Right kidney (tissue), 1 donor: ENCODE measurements around the gene HNRNPUL1.
"Not testable (repeated sequence)": the region's sequence is repeated elsewhere in the genome, so short reads cannot be mapped to it uniquely, and the experiment has no call there.

Experiments
- DNase-seq: peaks from one replicate; pipeline ENCODE4 v3.0.0-alpha.2; 2016

HNRNPUL1 gene

GRCh38 chr19:41325947-41326706, 62.0 kb downstream of the HNRNPUL1 start:
- DNase-seq, result peak; percentile 63

- DNase-seq, result peak; percentile 48
These were observed 63.0 kb downstream of the HNRNPUL1 start for GRCh38 chr19:41327076-41327575.

- peak; percentile 60 for DNase-seq
These were observed 63.5 kb downstream of the HNRNPUL1 start for GRCh38 chr19:41327576-41328156.

- DNase-seq, result no peak
These were observed 64.1 kb downstream of the HNRNPUL1 start for GRCh38 chr19:41328157-41328841.

GRCh38 chr19:41328842-41329225, 64.7 kb downstream of the HNRNPUL1 start:
- no peak for DNase-seq

- no peak for DNase-seq
These were observed 66.3 kb downstream of the HNRNPUL1 start for GRCh38 chr19:41330481-41330880.

GRCh38 chr19:41330946-41331678, 66.9 kb downstream of the HNRNPUL1 start:
- no peak for DNase-seq

- no peak for DNase-seq
These were observed 67.8 kb downstream of the HNRNPUL1 start for GRCh38 chr19:41332000-41332399.

GRCh38 chr19:41332468-41332867, 68.3 kb downstream of the HNRNPUL1 start:
- DNase-seq, result no peak

- no peak for DNase-seq
These were observed 70.6 kb downstream of the HNRNPUL1 start for GRCh38 chr19:41334793-41335192.

GRCh38 chr19:41335467-41335866, 71.3 kb downstream of the HNRNPUL1 start:
- DNase-seq, result no peak

GRCh38 chr19:41339936-41340335, 75.8 kb downstream of the HNRNPUL1 start:
- DNase-seq, result no peak

GRCh38 chr19:41341669-41342490, 77.7 kb downstream of the HNRNPUL1 start:
- DNase-seq, result no peak

- no peak for DNase-seq
These were observed 80.0 kb downstream of the HNRNPUL1 start for GRCh38 chr19:41344162-41344561.

GRCh38 chr19:41346916-41347315, 82.7 kb downstream of the HNRNPUL1 start:
- DNase-seq, result not testable (repeated sequence)

GRCh38 chr19:41350735-41351338, 86.7 kb downstream of the HNRNPUL1 start:
- DNase-seq, result no peak

- DNase-seq, result peak; percentile 62
These were observed 87.4 kb downstream of the HNRNPUL1 start for GRCh38 chr19:41351339-41352245.

GRCh38 chr19:41352279-41352608, 88.1 kb downstream of the HNRNPUL1 start:
- DNase-seq, result no peak

GRCh38 chr19:41352609-41353465, 88.7 kb downstream of the HNRNPUL1 start:
- peak; percentile 76 for DNase-seq
